Measurements from ENCODE around the gene SBNO1. TPM values are rescaled to one million over a fixed set of nuclear protein-coding genes. Genes with fewer than 3 reads are reported as not detected.
A peak's percentile ranks its signal among the peaks of the same experiment; 100 is the strongest.
"Not testable (repeated sequence)": the region's sequence is repeated elsewhere in the genome, so short reads cannot be mapped to it uniquely, and the experiment has no call there.

The SBNO1 gene
- 30.3 and 30.7 TPM in 2 replicates for polyA plus RNA-seq (2013)

GRCh38 chr12:123364532-123365024 is at the start of gene SBNO1:
TSS of gene SBNO1 (minus strand) at chr12:123364847. CDS start at chr12:123350441, 14,406 bp downstream.
- H2BK5ac ChIP-seq (ENCODE audit: low read depth, low read length, poor library complexity), result peak within 1 kb of the TSS; percentile 97
- WGBS (ENCODE audit: extremely low coverage, insufficient coverage, insufficient read length), result no CpG with 5 or more reads among the region's 47 CpGs
- H3K79me1 ChIP-seq (ENCODE audit: low read length), result peaks cover 12% of the 10 kb centered on the region
- H3K18ac ChIP-seq (ENCODE audit: low read length), result peak within 1 kb of the TSS; percentile 98
- H2AFZ ChIP-seq (ENCODE audit: insufficient read depth, low read length, poor library complexity), result peak within 1 kb of the TSS; percentile 92
- H3K9ac ChIP-seq (ENCODE audit: low read length), result peak within 1 kb of the TSS; percentile 98
- peaks cover 28% of the 10 kb centered on the region for H3K79me2 ChIP-seq (ENCODE audit: control insufficient read depth, insufficient read depth, low read length, poor library complexity)
- H3K4ac ChIP-seq (ENCODE audit: low read depth, low read length), result peak within 1 kb of the TSS; percentile 99
- H3K27ac ChIP-seq (ENCODE audit: low read depth, low read length), result peak within 1 kb of the TSS; percentile 91
- no peaks in the 10 kb centered on the region for H3K27me3 ChIP-seq (ENCODE audit: insufficient read depth, low read length)
- peaks cover 0 to 6% of the 10 kb centered on the region in 2 experiments for H3K36me3 ChIP-seq (ENCODE audit: control insufficient read depth in 1 of 2, insufficient read depth in 2 of 2, low read length in 2 of 2)
- H4K12ac ChIP-seq (ENCODE audit: low read depth, low read length), result peak within 1 kb of the TSS; percentile 94
- no peaks in the 10 kb centered on the region for H3K9me3 ChIP-seq (ENCODE audit: insufficient read depth, low read depth, low read length)
- peak; percentile 76 to 90 for DNase-seq
- peak within 1 kb of the TSS; percentile 95 for H4K8ac ChIP-seq (ENCODE audit: low read depth, low read length)
- peak within 1 kb of the TSS; percentile 71 for H2AK5ac ChIP-seq (ENCODE audit: low read length)
- peak within 1 kb of the TSS; percentile 11 for H2BK12ac ChIP-seq (ENCODE audit: low read length)
- peak within 1 kb of the TSS; percentile 96 for H2BK120ac ChIP-seq (ENCODE audit: insufficient read depth, low read length, poor library complexity)
- H3K4me2 ChIP-seq (ENCODE audit: low read length), result peak within 1 kb of the TSS; percentile 91
- H3K14ac ChIP-seq (ENCODE audit: low read length), result peak within 1 kb of the TSS; percentile 97
- no peak within 1 kb of the TSS for H3K23ac ChIP-seq (ENCODE audit: low read length)
- peak within 1 kb of the TSS; percentile 99 for H3K4me3 ChIP-seq (ENCODE audit: low read depth, low read length)
- no peaks in the 10 kb centered on the region for H3K4me1 ChIP-seq (ENCODE audit: control insufficient read depth in 1 of 2, insufficient read depth in 2 of 2, low read length in 2 of 2)
- H4K91ac ChIP-seq (ENCODE audit: low read depth, low read length), result peak within 1 kb of the TSS; percentile 96

DNA sequence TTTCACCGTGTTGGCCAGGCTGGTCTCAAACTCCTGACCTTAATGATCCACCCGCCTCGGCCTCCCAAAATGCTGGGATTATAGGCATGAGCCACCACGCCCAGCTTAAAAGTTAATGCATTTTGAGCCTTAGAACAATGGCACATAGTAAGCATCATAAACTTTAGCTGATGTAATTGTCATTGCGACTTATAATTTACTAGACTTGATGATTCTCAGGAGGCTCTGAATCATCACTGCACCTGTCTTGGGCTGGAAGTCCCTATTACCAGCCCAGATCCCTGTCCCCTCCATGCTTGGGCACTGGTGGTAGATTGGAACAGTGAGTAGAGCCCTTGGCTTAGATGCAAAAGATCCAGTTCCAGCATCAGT is 45.4 kb upstream of the SBNO1 start:
- no peak overlapping the region for H2BK120ac ChIP-seq (ENCODE audit: insufficient read depth, low read length, poor library complexity)
- no peaks in the 10 kb centered on the region for H3K4me1 ChIP-seq (ENCODE audit: control insufficient read depth in 1 of 2, insufficient read depth in 2 of 2, low read length in 2 of 2)
- no peak overlapping the region for H3K9ac ChIP-seq (ENCODE audit: low read length)
- no peak overlapping the region for H3K4ac ChIP-seq (ENCODE audit: low read depth, low read length)
- no peaks in the 10 kb centered on the region for H3K27me3 ChIP-seq (ENCODE audit: insufficient read depth, low read length)
- no peak overlapping the region for H4K8ac ChIP-seq (ENCODE audit: low read depth, low read length)
- H3K14ac ChIP-seq (ENCODE audit: low read length), result no peak overlapping the region
- H3K36me3 ChIP-seq (ENCODE audit: control insufficient read depth in 1 of 2, insufficient read depth in 2 of 2, low read length in 2 of 2), result peaks cover 27 to 35% of the 10 kb centered on the region in 2 experiments
- no peak overlapping the region for H3K4me2 ChIP-seq (ENCODE audit: low read length)
- DNase-seq, result no peak
- no peak overlapping the region for H3K27ac ChIP-seq (ENCODE audit: low read depth, low read length)
- no peak overlapping the region for H2BK5ac ChIP-seq (ENCODE audit: low read depth, low read length, poor library complexity)
- no peak overlapping the region for H3K18ac ChIP-seq (ENCODE audit: low read length)
- no CpG with 5 or more reads among the region's 5 CpGs for WGBS (ENCODE audit: extremely low coverage, insufficient coverage, insufficient read length)
- no peak overlapping the region for H3K23ac ChIP-seq (ENCODE audit: low read length)
- H3K4me3 ChIP-seq (ENCODE audit: low read depth, low read length), result no peak overlapping the region
- no peaks in the 10 kb centered on the region for H3K79me1 ChIP-seq (ENCODE audit: low read length)
- no peak overlapping the region for H4K12ac ChIP-seq (ENCODE audit: low read depth, low read length)
- H3K9me3 ChIP-seq (ENCODE audit: insufficient read depth, low read depth, low read length), result no peaks in the 10 kb centered on the region
- H2AFZ ChIP-seq (ENCODE audit: insufficient read depth, low read length, poor library complexity), result no peak overlapping the region
- no peak overlapping the region for H2AK5ac ChIP-seq (ENCODE audit: low read length)
- no peak overlapping the region for H2BK12ac ChIP-seq (ENCODE audit: low read length)
- H3K79me2 ChIP-seq (ENCODE audit: control insufficient read depth, insufficient read depth, low read length, poor library complexity), result no peaks in the 10 kb centered on the region
- no peak overlapping the region for H4K91ac ChIP-seq (ENCODE audit: low read depth, low read length)

GRCh38 chr12:123409284-123410040 is 44.8 kb upstream of the SBNO1 start:
- not testable (repeated sequence) for H3K23ac ChIP-seq (ENCODE audit: low read length); H2BK12ac ChIP-seq (ENCODE audit: low read length); H3K9me3 ChIP-seq (ENCODE audit: insufficient read depth, low read depth, low read length); H3K79me2 ChIP-seq (ENCODE audit: control insufficient read depth, insufficient read depth, low read length, poor library complexity); H3K4me3 ChIP-seq (ENCODE audit: low read depth, low read length); H3K9ac ChIP-seq (ENCODE audit: low read length); H3K4me2 ChIP-seq (ENCODE audit: low read length); H3K27ac ChIP-seq (ENCODE audit: low read depth, low read length); H2AK5ac ChIP-seq (ENCODE audit: low read length); H2AFZ ChIP-seq (ENCODE audit: insufficient read depth, low read length, poor library complexity); H3K4me1 ChIP-seq (ENCODE audit: control insufficient read depth in 1 of 2, insufficient read depth in 2 of 2, low read length in 2 of 2); H4K8ac ChIP-seq (ENCODE audit: low read depth, low read length); H3K14ac ChIP-seq (ENCODE audit: low read length); H3K4ac ChIP-seq (ENCODE audit: low read depth, low read length); H3K79me1 ChIP-seq (ENCODE audit: low read length); DNase-seq; H4K12ac ChIP-seq (ENCODE audit: low read depth, low read length); H3K18ac ChIP-seq (ENCODE audit: low read length); H2BK5ac ChIP-seq (ENCODE audit: low read depth, low read length, poor library complexity); H4K91ac ChIP-seq (ENCODE audit: low read depth, low read length); H2BK120ac ChIP-seq (ENCODE audit: insufficient read depth, low read length, poor library complexity); H3K27me3 ChIP-seq (ENCODE audit: insufficient read depth, low read length)
- peaks cover 32 to 41% of the 10 kb centered on the region in 2 experiments for H3K36me3 ChIP-seq (ENCODE audit: control insufficient read depth in 1 of 2, insufficient read depth in 2 of 2, low read length in 2 of 2)
- WGBS (ENCODE audit: extremely low coverage, insufficient coverage, insufficient read length), result no CpG with 5 or more reads among the region's 11 CpGs

- H3K14ac ChIP-seq (ENCODE audit: low read length); H3K79me2 ChIP-seq (ENCODE audit: control insufficient read depth, insufficient read depth, low read length, poor library complexity); H2BK12ac ChIP-seq (ENCODE audit: low read length); H3K9ac ChIP-seq (ENCODE audit: low read length); H3K9me3 ChIP-seq (ENCODE audit: insufficient read depth, low read depth, low read length); H3K27me3 ChIP-seq (ENCODE audit: insufficient read depth, low read length); H2AK5ac ChIP-seq (ENCODE audit: low read length); H2AFZ ChIP-seq (ENCODE audit: insufficient read depth, low read length, poor library complexity); H2BK120ac ChIP-seq (ENCODE audit: insufficient read depth, low read length, poor library complexity); H4K8ac ChIP-seq (ENCODE audit: low read depth, low read length); H3K4me2 ChIP-seq (ENCODE audit: low read length); H3K23ac ChIP-seq (ENCODE audit: low read length); H3K18ac ChIP-seq (ENCODE audit: low read length); H3K4me1 ChIP-seq (ENCODE audit: control insufficient read depth in 1 of 2, insufficient read depth in 2 of 2, low read length in 2 of 2); H3K79me1 ChIP-seq (ENCODE audit: low read length); H3K4me3 ChIP-seq (ENCODE audit: low read depth, low read length); DNase-seq; H4K12ac ChIP-seq (ENCODE audit: low read depth, low read length); H2BK5ac ChIP-seq (ENCODE audit: low read depth, low read length, poor library complexity); H4K91ac ChIP-seq (ENCODE audit: low read depth, low read length); H3K4ac ChIP-seq (ENCODE audit: low read depth, low read length); H3K27ac ChIP-seq (ENCODE audit: low read depth, low read length): not testable (repeated sequence)
- WGBS (ENCODE audit: extremely low coverage, insufficient coverage, insufficient read length), result no CpG with 5 or more reads among the region's 7 CpGs
- peaks cover 39 to 48% of the 10 kb centered on the region in 2 experiments for H3K36me3 ChIP-seq (ENCODE audit: control insufficient read depth in 1 of 2, insufficient read depth in 2 of 2, low read length in 2 of 2)
These were observed 44.0 kb upstream of the SBNO1 start for GRCh38 chr12:123408619-123409018.
